ENCODE measurements around the gene NFIC.

GRCh38 chr19:3504735-3505134 lies 138.4 kb downstream of the NFIC start:
- TF ChIP-seq CTCF (IDR thresholded peaks at IDR 0.05), result no peak
- TF ChIP-seq POLR2A (IDR thresholded peaks at IDR 0.05), result no peak

Data from right lobe of liver (tissue), 4 donors.